ENCODE results near the gene USP6NL. TPM values are rescaled to one million over a fixed set of nuclear protein-coding genes. Genes with fewer than 3 reads are reported as not detected.

USP6NL gene
- total RNA-seq, 1 experiment from 2014 or later = 11.5 TPM

DNA sequence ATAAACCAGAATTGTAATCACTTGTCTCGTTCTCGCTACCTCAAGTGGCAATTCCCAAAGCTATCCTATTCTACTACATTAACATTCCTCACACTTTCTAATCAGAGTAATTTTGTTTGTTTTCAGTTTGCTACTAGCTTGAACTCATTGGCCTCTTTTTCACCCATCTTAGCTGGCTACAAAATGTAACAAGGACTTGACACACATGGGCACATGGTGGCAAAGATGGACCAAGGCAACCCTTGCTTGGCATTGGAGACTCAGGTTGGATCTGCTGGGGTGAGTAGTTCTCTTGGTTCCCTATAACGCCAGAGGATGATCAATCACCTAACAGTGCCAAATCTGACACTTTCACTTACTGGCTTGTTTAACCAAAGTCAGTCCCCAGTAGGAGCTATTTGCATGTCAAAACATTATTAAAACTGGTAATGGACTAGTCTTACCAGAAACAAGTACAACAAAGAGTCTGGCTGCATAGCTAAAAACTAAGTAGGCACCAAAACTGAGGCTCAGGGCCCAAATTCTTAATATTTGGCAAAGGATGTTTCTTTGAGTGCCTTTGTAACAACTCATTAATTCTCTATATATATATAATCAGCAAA lies 1.9 kb downstream of the USP6NL start:
- no peak overlapping the region for H3K4me3 ChIP-seq
- no peak for DNase-seq (ENCODE audit: low read depth in 1 of 2, low spot score in 2 of 2)
- H3K27me3 ChIP-seq (replicated peaks) = no peaks in the 10 kb centered on the region

DNA sequence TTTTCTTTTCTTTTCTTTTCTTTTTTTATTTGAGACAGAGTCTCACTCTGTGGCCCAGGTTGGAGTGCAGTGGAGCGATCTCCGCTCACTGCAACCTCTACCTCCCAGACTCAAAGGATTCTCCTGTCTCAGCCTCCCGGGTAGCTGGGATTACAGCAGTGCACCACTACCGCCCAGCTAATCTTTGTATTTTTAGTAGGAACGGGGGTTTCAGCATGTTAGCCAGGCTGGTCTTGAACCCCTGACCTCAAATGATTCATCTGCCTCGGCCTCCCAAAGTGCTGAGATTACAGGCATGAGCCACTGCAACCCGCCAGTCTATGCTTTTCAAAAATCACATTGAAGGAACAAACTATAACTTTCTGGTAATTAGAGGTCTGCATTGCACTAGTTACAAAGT lies 2.4 kb downstream of the USP6NL start:
- H3K4me3 ChIP-seq = no peak overlapping the region
- no peaks in the 10 kb centered on the region for H3K27me3 ChIP-seq (replicated peaks)
- no peak overlapping the region for H3K27ac ChIP-seq
- peaks cover 7% of the 10 kb centered on the region for H3K4me1 ChIP-seq (replicated peaks)
- DNase-seq (ENCODE audit: low read depth in 1 of 2, low spot score in 2 of 2) = no peak
- no peaks in the 10 kb centered on the region for H3K9me3 ChIP-seq (replicated peaks)
- H3K36me3 ChIP-seq = peaks cover 6% of the 10 kb centered on the region

More for the DNA sequence above, 1.9 kb downstream of the USP6NL start:
- H3K36me3 ChIP-seq = peaks cover 6% of the 10 kb centered on the region
- H3K9me3 ChIP-seq (replicated peaks) = no peaks in the 10 kb centered on the region
- no peak overlapping the region for H3K27ac ChIP-seq
- H3K4me1 ChIP-seq (replicated peaks) = peaks cover 7% of the 10 kb centered on the region

DNA sequence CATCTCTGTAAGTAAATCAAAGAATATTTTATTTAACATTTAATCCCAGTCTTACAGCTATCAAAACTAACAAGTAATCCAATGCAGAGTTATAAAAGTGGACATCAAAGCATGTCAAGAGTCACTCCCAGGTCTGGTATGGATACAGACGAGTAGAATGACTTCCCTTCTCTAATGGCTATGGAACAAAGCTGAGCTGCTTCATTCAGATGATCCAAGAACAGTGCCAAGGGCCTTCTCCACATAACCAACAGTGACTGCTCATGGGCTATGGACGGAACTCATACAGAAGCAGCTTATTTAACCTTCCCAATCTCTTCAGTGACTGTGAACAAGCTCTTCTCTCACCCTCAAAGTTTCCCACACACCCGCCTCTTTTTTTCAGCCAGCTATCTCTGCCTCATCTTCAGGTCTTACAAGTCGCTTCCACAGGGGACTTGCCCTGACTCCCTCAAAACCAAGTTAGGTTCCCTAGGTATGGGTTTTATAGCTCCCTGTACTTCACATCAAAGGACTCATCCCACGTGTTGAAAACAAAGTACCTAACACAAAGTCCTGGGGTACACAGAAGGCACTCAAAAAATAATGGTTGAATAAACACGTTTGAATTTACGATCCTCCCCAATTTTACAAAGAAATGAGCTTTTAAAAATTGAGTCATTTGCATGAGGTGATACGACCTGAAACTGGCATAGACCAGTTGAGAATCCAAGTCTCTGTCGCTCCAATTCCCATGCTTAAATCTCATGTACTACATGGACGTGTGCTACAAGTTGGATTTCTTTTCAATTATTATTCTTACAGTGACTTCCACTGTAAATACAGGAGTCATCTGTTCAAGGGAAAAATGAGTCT lies 3.1 kb downstream of the USP6NL start:
- DNase-seq (ENCODE audit: low read depth in 1 of 2, low spot score in 2 of 2) = no peak
- Histone ChIP-seq H3K4me1 (replicated peaks) (peaks cover 7% of the 10 kb centered on the region), H3K9me3 (replicated peaks) (no peaks in the 10 kb centered on the region), H3K4me3 (no peak overlapping the region), H3K27me3 (replicated peaks) (no peaks in the 10 kb centered on the region), H3K27ac (no peak overlapping the region), H3K36me3 (peaks cover 6% of the 10 kb centered on the region)

DNA sequence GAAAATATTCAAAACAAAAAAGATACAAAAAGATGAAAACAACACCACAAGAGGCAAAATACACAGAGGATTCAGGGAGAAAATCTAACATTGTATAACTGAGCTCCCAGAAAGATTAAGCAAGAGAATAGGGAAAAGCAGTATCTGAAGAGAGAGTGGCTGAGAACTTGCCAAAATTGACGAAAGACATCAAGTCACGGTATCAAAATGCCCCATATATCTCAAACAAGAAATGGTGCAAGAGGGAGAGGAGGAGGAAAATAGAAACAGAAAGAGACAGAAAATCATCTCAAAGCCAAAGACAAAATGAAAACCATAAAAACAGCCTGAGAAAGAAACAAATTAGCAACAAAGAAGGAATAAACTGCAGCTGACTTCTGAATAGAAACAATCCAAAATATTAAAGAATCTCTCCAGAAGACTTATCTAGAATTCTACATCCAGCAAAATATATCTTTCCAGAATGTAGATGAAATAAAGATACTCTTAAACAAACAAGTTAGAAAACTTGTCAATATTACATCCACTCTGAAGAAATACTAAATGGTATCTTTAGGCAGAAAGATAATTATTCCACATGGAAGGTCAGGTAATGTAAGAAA lies 5.5 kb downstream of the USP6NL start:
- Histone ChIP-seq H3K9me3 (replicated peaks) (no peaks in the 10 kb centered on the region), H3K27ac (no peak overlapping the region), H3K36me3 (peaks cover under 1% of the 10 kb centered on the region), H3K4me3 (no peak overlapping the region), H3K27me3 (replicated peaks) (no peaks in the 10 kb centered on the region), H3K4me1 (replicated peaks) (peaks cover 8% of the 10 kb centered on the region)
- no peak for DNase-seq (ENCODE audit: low read depth in 1 of 2, low spot score in 2 of 2)

- no peak for DNase-seq (ENCODE audit: low read depth in 1 of 2, low spot score in 2 of 2)
- H3K27ac ChIP-seq = no peak overlapping the region
- H3K27me3 ChIP-seq (replicated peaks) = no peaks in the 10 kb centered on the region
- H3K4me3 ChIP-seq = no peak overlapping the region
- peaks cover 8% of the 10 kb centered on the region for H3K4me1 ChIP-seq (replicated peaks)
- no peaks in the 10 kb centered on the region for H3K9me3 ChIP-seq (replicated peaks)
- H3K36me3 ChIP-seq = no peaks in the 10 kb centered on the region; the same call in 1 of the 2 replicates
These were observed 6.4 kb downstream of the USP6NL start for GRCh38 chr10:11604865-11605650.

DNA sequence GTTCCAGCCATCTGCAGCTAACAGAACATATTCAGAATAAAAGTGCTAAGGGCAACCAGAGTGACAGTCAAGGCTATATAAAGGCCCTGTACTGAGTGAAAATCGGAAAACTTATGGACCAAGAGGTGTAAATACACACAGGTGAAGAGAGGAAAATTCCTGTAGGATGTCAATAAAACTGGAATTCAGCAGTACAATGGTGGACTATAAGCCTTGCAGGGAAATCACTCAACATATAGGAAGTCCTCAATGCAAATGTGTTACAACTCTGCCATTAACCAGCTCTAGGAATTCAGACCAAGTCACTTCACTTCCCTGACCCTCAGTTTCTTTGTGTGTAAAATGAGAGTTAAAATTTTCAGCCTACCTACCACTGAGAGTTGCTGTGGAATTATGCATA lies 7.7 kb downstream of the USP6NL start:
- Histone ChIP-seq H3K4me3 (no peak overlapping the region), H3K9me3 (replicated peaks) (no peaks in the 10 kb centered on the region), H3K27me3 (replicated peaks) (no peaks in the 10 kb centered on the region), H3K36me3 (no peaks in the 10 kb centered on the region), H3K27ac (no peak overlapping the region), H3K4me1 (replicated peaks) (peaks cover 8% of the 10 kb centered on the region; the same call in 1 of the 2 replicates)
- no peak for DNase-seq (ENCODE audit: low read depth in 1 of 2, low spot score in 2 of 2)

- Histone ChIP-seq H3K4me3 (no peak overlapping the region), H3K27ac (no peak overlapping the region), H3K27me3 (replicated peaks) (no peaks in the 10 kb centered on the region), H3K4me1 (replicated peaks) (peaks cover 8% of the 10 kb centered on the region; the same call in 1 of the 2 replicates), H3K9me3 (replicated peaks) (no peaks in the 10 kb centered on the region), H3K36me3 (no peaks in the 10 kb centered on the region)
- DNase-seq (ENCODE audit: low read depth in 1 of 2, low spot score in 2 of 2) = peak in 1 of 2 experiments; percentile 38
These were observed 8.4 kb downstream of the USP6NL start for GRCh38 chr10:11602919-11603523.

DNA sequence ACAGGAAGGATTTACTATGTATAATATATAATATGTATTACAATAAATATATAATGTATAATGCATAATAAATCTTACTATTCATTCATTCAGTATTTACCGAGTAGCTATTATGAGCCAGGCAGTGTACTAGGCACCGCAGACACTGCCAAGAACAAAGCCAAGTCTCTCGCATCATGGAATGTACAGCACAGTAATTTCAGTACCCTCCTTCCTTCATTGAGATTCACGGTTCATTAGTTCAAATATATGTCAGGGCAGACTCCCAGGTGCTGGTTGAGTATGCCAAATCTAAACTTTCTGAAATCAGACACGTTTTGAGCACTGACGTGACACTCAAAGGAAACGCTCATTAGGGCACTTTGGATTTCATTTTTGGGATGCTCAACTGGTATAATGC lies 9.1 kb downstream of the USP6NL start:
- Histone ChIP-seq H3K27ac (no peak overlapping the region), H3K4me3 (no peak overlapping the region), H3K9me3 (replicated peaks) (no peaks in the 10 kb centered on the region), H3K36me3 (no peaks in the 10 kb centered on the region), H3K4me1 (replicated peaks) (peaks cover 8% of the 10 kb centered on the region; the same call in 1 of the 2 replicates), H3K27me3 (replicated peaks) (no peaks in the 10 kb centered on the region)
- DNase-seq (ENCODE audit: low read depth in 1 of 2, low spot score in 2 of 2) = no peak

GRCh38 chr10:11601670-11602069 lies 9.8 kb downstream of the USP6NL start:
- Histone ChIP-seq H3K36me3 (no peaks in the 10 kb centered on the region), H3K27me3 (replicated peaks) (no peaks in the 10 kb centered on the region), H3K4me3 (no peak overlapping the region), H3K9me3 (replicated peaks) (no peaks in the 10 kb centered on the region), H3K4me1 (replicated peaks) (peaks cover 8% of the 10 kb centered on the region; the same call in 1 of the 2 replicates), H3K27ac (no peak overlapping the region)
- no peak for DNase-seq (ENCODE audit: low read depth in 1 of 2, low spot score in 2 of 2)

GRCh38 chr10:11600280-11600679 lies 11.2 kb downstream of the USP6NL start:
- Histone ChIP-seq H3K9me3 (replicated peaks) (no peaks in the 10 kb centered on the region), H3K27me3 (replicated peaks) (no peaks in the 10 kb centered on the region), H3K4me1 (replicated peaks) (peaks cover 8% of the 10 kb centered on the region; the same call in 1 of the 2 replicates), H3K36me3 (no peaks in the 10 kb centered on the region), H3K27ac (no peak overlapping the region), H3K4me3 (no peak overlapping the region)
- DNase-seq (ENCODE audit: low read depth in 1 of 2, low spot score in 2 of 2) = no peak

DNA sequence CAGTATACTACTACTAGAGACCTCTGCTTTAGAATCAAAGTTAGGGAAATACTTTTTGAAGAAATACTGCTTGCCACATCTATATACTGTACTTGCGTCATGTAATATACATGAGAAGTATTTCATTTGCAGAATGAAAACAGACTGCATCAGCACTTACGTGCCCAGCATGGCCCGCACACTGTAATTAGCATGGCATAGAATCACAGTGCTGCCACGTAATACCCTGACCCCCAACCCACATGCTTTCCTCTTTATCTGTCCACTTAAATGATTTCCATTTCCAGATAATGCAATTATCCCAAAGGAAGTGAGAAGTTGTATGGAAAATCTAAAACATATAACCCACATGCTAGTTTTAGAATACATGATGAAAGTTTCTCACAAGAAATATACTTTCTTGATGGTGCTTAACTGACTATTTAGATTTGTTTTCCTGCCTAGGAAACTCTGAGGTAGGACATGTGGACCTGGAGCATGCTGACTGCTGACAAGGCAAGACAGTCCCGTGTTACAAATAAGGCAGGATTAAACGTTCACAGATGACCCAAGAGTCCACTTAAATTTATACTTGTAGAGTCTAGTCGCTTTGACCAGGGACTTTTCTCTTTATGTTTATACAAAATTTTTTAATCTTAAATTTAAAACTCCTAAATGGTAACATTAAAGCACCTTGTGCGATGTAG lies 12.6 kb downstream of the USP6NL start:
- Histone ChIP-seq H3K9me3 (replicated peaks) (no peaks in the 10 kb centered on the region), H3K27me3 (replicated peaks) (no peaks in the 10 kb centered on the region), H3K4me1 (replicated peaks) (peaks cover 8% of the 10 kb centered on the region; the same call in 1 of the 2 replicates), H3K27ac (no peak overlapping the region), H3K36me3 (peaks cover 3% of the 10 kb centered on the region; the same call in 1 of the 2 replicates), H3K4me3 (no peak overlapping the region)
- no peak for DNase-seq (ENCODE audit: low read depth in 1 of 2, low spot score in 2 of 2)

DNA sequence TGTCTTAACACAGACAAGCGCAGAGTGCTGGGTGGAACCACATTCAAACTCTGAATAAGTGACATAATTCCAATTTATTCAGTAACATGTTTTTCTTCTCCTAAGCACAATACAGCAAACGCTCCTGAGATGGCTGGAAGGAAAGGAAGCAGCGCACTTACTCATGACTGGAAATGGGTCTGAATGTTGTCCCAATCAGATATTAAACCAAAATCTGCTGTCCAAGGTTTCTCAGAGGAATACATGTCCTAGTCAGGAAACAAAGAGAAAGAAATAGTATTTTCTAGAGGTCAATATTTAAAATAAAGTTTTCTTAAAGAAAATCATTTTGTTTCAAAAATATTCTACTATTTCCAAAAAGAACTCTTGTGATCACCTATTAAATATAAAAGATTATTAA lies 14.0 kb downstream of the USP6NL start:
- no peak for DNase-seq (ENCODE audit: low read depth in 1 of 2, low spot score in 2 of 2)
- H3K27ac ChIP-seq = no peak overlapping the region
- no peaks in the 10 kb centered on the region for H3K27me3 ChIP-seq (replicated peaks)
- no peak overlapping the region for H3K4me3 ChIP-seq
- peaks cover 1% of the 10 kb centered on the region; the same call in 1 of the 2 replicates for H3K4me1 ChIP-seq (replicated peaks)
- no peaks in the 10 kb centered on the region for H3K9me3 ChIP-seq (replicated peaks)
- H3K36me3 ChIP-seq = peaks cover 5% of the 10 kb centered on the region; the same call in 1 of the 2 replicates

- DNase-seq (ENCODE audit: low read depth in 1 of 2, low spot score in 2 of 2) = no peak
- no peaks in the 10 kb centered on the region for H3K9me3 ChIP-seq (replicated peaks)
- no peak overlapping the region for H3K4me3 ChIP-seq
- H3K36me3 ChIP-seq = peaks cover 5% of the 10 kb centered on the region; the same call in 1 of the 2 replicates
- H3K4me1 ChIP-seq (replicated peaks) = no peaks in the 10 kb centered on the region
- no peak overlapping the region for H3K27ac ChIP-seq
- no peaks in the 10 kb centered on the region for H3K27me3 ChIP-seq (replicated peaks)
These were observed 16.1 kb downstream of the USP6NL start for GRCh38 chr10:11595395-11595692.
